GM12892 (cell line): ENCODE data around the gene PRDM5.

Source experiments
- POLR2A ChIP-seq: IDR thresholded peaks from 2 replicates; pipeline ENCODE4 v1.6.1; 2011; ENCODE audit warnings: low read depth, low read length, control low read depth
- POLR2AphosphoS5 ChIP-seq: IDR thresholded peaks from 2 replicates; pipeline ENCODE4 v1.6.1; 2011; ENCODE audit warnings: low read depth, low read length, control low read depth
- TAF1 ChIP-seq: IDR thresholded peaks from 2 replicates; pipeline ENCODE4 v1.6.1; 2011; ENCODE audit warnings: low read depth, mild to moderate bottlenecking, control low read depth, low read length, borderline replicate concordance

- TF ChIP-seq POLR2A = no peak
- TF ChIP-seq TAF1 = no peak
- no peak for TF ChIP-seq POLR2AphosphoS5
These were observed 51.4 kb downstream of the PRDM5 start for GRCh38 chr4:120871173-120871572.
